Dedifferentiated amniotic fluid mesenchymal stem cell (primary cell): ENCODE results near the gene NPPA.
A peak's percentile ranks its signal among the peaks of the same experiment; 100 is the strongest.

Experiments
- DNase-seq: peaks from one replicate; pipeline ENCODE4 v3.0.0-alpha.2; 2016; ENCODE audit errors: extremely low spot score

Gene NPPA

DNA sequence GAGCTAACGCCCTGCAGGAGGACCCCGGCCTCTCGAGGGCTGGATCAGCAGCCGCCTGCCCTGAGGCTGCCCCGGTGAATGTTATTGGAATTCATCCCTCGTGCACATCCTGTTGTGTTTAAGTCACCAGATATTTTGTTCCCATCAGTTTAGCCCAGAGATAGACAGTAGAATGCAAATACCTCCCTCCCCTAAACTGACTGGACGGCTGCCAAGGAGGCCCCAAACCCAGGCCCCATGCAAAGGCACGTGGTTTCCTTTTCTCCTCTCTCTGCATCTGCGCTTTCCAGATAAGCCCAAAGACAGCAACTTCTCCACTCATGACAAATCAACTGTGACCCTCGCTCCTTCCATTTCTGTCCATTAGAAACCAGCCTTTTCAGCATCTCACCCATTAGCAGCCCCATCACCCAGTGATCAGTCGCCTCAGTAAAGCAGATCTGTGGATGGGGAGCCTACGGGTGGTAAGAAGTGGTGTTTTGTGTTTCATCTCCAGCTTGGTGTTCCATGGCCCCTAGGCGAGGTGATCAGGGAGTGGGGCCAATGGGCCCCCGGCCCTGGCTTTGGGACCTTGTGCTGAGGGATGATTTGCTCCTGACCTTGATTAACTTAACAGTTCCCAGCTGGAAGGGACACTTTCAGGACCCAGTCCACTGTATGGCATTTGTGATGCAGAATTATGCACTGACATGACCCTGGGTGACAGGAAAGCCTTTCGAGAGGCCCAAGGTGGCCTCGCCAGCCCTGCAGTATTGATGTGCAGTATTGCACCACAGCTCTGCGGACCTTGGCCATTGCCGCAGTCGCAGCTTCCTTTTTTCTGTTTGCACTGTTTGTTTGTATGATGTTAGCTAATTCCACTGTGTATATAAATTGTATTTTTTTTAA is 5.2 kb downstream of the NPPA start:
- no peak for DNase-seq

DNA sequence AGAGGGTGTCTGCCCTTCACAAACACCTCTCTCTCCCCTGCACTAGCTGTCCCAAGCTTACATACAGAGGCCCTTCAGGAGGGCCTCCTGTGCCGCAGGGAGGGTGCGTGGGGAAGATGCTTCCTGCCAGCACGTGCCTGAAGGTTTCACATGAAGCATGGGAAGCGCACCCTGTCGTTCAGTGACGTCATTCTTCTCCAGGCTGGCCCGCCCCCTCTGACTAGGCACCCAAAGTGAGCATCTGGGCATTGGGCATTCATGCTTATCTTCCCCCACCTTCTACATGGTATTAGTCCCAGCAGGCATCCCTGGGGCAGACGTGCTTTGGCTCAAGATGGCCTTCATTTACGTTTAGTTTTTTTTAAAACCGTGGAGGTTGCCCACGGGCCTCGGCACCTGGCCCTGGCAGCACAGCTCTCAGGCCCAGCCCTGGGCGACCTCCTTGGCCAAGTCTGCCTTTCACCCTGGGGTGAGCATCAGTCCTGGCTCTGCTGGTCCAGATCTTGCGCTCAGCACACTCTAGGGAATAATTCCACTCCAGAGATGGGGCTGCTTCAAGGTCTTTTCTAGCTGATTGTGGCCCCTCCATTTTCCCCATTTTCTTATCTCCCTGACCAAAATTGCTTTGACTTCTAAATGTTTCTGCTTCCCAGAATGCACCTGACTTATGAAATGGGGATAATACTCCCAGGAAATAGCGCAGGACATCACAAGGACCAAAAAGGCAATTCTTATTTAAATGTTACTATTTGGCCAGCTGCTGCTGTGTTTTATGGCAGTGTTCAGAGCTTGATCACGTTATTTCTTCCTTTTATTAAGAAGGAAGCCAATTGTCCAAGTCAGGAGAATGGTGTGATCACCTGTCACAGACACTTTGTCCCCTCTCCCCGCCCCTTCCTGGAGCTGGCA is 6.1 kb downstream of the NPPA start:
- DNase-seq, result no peak

DNA sequence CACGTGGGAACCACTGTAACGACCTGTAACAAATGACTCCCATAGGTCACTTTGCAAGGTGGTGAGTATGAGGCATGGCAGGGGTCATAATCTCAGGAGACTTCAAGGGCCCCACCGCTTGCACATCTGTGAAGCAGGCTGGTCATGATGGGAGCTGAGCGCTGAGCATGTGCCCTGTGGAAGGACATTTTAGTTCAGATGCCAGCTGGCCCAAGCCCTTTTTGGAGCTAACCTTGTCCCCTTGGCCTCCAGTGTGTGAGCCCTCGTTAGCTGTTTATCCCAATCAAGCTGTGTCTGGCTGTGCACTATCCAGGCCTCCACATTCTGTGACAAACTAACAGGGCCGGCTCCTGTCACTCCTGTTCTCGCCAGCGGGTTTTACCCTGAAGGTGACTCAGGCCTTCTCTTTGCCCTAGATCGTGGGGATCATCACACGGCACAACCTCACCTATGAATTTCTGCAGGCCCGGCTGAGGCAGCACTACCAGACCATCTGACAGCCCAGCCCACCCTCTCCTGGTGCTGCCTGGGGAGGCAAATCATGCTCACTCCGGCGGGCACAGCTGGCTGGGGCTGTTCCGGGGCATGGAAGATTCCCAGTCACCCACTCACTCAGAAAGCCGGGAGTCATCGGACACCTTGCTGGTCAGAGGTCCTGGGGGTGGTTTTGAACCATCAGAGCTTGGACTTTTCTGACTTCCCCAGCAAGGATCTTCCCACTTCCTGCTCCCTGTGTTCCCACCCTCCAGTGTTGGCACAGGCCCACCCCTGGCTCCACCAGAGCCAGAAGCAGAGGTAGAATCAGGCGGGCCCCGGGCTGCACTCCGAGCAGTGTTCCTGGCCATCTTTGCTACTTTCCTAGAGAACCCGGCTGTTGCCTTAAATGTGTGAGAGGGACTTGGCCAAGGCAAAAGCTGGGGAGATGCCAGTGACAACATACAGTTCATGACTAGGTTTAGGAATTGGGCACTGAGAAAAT is 7.6 kb downstream of the NPPA start:
- no peak for DNase-seq

DNA sequence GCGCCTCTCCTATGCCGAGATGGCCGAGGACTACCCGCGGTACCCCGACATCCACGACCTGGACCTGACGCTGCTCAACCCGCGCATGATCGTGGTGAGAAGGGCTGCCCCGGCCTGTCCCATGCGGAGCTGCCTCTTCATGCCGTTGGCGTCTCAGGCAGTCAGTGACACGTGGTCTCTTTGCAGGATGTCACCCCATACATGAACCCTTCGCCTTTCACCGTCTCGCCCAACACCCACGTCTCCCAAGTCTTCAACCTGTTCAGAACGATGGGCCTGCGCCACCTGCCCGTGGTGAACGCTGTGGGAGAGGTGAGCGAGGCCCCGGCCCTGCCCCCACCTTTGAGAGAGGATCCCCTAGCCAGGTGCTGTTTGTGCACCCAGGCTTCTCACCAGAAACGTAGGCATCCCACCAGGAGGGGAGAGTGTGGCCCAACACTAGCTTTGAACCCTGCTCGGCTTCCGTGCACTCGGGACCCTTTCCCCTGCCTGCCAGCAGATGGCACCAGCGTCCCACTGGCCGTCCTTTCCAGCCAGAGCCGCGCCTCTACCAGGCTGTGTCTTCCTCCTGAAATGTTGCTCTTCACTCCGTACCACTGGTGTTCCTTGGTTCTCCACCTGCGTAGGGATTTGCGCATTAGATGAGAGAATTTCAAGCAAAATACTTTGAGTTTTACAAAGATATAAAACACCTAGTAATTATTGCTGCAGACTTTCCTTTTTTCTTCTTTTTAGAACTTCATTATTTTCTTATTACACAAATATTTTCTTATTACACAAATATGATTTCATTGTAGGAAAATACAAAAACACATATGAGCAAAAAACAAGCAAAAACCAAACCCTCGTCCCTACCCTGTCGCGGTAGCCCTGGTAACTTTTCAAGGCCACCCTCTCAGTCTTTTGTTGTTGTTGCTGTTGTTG is 9.0 kb downstream of the NPPA start:
- DNase-seq, result peak; percentile 40

DNA sequence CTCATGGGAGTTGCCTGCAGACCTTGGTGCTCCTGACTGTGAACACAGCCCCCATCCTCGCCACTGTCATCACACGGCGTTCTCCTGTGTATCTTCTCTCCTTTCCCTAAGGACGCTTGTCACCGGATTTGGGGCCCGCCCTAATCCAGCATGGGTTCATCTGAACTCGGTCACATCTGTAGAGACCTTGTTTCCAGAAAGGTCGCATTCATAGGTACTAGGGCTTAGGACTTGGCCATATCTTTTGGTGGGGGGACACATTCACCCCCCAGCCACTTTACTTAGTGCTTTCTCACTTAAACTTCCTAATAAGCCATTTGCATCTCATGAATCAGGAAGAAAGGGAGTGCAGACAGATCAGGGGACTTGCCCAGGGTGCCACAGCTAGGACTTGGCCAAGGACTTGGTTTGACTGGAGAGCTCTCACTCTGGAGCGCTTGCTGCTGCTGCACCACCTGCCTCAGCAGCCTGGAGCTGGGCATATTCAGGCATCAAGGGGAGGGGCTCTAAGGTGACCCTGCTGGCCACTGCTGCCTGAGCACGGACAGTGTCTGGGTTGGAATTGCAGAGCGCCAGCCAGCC is 9.7 kb downstream of the NPPA start:
- DNase-seq, result no peak

DNA sequence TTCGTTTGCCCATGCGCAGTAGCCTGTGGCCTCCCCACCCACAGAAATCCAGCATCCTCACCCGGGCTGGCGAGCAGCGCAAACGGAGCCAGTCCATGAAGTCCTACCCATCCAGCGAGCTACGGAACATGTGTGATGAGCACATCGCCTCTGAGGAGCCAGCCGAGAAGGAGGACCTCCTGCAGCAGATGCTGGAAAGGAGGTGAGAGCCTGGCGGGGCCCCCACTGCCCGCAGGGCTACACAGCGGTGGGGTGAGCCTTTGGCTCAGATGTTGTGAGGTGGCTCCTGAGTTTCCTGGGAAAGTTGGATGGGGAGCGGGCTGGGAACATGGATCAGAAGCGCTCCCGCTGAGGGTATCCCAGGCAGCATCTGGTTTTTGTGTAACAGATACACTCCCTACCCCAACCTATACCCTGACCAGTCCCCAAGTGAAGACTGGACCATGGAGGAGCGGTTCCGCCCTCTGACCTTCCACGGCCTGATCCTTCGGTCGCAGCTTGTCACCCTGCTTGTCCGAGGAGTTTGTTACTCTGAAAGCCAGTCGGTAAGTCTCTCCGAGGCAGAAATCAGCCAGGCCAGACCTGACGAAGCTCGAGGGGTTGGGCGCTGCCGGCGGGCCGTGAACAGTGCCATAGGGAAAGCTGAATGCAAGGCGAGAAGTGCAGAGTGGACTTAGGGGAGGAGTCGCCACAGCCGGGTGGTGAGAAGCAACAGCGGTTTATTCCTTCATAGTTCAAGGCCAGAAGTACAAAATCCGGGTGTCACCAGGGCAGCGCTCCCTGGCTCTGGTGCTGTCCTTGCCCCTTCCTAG is 10.4 kb downstream of the NPPA start:
- DNase-seq, result no peak

DNA sequence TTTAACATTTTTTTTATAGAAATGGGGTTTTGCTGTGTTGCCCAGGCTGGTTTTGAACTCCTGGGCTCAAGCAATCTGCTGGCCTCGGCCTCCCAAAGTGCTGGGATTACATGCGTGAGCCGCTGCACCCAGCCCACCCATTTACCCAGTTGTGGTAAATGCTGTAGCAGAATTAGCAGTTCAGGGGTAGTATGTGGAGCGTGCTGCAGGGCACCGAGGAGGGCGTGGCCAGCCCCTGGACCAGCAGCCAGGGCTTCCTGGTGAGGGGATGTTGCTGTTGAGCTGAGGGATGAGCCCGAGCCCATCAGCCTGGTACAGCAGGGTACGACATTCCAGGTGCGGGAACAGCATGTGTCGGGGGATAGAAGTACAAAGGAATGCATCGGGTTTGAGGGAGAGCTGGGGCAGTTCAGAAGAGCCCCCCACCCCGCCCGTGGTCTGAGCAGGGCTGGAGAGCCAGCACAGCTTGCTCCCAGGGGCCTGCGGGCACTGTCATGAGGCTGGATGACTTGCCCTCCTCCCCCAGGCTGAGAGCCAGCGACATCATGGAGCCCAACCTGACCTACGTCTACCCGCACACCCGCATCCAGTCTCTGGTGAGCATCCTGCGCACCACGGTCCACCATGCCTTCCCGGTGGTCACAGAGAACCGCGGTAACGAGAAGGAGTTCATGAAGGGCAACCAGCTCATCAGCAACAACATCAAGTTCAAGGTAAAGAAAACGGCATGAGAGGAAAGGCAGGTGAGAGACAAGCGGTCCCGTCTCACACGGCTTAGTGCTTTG is 11.9 kb downstream of the NPPA start:
- DNase-seq, result no peak

DNA sequence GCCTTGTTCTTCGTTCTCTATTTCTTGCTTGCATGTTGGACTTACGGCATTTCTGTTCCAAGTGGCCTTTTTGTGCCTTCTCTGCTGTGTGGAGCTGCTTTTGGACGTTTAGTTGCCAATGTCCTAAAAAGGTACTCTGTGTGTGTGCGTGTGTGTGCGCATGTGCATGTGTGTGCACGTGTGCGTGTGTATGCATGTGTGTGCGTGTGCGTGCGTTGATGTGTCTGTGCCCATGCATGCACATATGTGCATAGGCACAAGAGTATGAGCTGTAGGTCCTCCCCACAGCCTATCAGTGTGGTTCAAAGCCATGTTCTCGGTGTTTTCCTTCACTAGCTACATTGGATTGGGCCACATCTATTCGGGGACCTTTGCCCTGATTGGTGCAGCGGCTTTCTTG is 13.7 kb downstream of the NPPA start:
- DNase-seq, result no peak

DNA sequence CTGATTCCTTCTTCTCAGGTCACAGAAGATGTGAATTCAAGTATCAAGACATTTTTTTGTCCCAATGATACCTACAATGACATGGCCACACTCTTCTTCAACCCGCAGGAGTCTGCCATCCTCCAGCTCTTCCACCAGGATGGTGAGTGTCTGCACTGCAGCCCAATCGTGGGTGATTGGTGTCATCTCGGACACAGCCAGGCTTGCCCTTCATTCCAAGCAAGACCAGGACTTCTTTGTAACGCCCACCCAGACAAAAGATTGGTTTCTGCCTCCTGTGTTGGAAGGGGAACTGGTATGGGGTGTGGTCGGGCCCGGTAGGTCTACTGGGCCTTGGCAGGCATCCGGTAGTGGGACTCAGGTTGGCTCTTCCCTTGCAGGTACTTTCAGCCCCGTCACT is 14.1 kb downstream of the NPPA start:
- no peak for DNase-seq

DNA sequence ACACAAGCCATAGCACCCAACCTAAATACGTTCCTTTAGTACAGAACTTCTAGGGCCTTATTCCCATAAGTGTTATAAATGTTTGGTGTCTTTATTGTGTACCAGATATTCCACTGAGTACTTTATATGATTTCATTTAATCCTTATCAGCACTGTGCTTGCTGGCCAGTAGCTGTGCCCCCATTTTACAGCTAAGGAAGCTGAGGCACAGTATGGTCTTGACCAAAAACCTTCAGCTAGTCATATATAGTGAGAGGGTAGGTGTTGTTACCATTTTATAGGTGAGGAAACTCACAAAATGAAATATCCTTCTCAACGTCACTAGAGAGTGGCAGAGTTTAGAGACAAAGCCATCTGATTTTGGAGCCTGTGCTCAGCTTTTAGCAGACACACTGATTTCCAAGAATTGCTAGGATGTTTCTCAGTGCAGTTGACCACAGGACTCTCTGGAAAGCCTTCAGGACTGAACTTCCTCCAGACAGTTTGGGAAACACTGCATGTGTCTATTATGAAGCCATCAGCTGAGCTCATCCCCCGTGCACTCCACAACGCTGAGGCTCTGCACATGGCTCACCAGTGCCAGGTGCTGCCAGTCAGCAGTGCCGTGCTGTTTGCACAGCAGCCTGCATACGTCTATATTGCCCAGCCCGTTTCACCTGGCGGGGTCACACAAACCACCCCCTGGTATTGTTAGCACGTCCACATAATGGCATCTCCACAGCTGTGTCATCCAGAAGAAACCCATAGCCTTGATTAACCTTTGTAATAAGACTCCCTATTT is 15.4 kb downstream of the NPPA start:
- DNase-seq, result no peak

DNA sequence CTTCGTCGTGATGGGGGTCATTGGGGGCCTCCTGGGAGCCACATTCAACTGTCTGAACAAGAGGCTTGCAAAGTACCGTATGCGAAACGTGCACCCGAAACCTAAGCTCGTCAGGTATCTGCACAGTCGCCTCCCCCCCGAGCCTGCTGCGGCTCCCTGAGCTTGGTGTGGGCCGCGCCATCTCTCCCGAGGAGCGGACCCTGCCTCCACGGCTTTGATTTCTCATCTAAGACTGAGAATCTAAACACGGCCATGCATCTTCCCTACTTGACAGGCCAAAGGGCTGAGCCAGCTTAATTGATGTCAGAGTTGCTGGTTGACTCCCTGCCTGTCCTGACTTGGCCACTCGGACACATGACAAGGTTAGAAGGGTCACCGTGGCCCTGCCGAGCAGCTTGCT is 19.1 kb downstream of the NPPA start:
- DNase-seq, result no peak

DNA sequence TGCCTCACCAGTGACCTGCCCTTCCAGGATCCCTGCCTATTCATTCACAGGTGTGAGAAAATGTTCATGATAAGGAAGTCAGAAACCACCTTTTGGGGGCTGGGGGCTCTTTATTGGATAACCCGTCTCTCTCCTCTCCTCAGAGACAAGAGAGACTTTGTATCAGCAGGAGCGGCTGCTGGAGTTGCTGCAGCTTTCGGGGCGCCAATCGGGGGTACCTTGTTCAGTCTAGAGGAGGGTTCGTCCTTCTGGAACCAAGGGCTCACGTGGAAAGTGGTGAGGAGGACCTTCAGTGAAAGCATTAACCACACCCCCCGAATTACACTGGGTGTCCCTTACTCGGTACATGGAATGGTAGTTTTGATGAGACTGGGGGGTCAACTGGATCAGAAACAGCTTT is 20.6 kb downstream of the NPPA start:
- no peak for DNase-seq

DNA sequence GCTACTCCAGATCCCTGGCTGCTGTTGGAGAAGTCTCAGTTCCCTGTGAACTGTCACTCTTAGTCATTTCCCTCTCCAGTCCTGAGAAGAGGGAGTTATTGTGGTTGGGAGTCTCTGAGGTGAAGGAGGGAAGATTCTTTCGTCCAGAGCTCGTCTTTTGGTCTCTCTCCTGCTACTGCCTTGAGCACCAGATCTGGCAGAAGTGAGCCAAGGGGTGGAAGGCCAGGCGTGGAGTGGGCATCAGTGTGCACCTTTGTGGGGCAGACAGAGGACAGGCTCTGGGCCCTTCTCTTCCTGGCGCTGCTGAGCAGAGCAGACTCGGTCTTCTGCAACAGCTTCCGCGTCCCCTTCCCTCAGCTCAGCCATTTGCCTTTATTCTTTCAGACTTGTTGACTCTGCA is 22.5 kb downstream of the NPPA start:
- no peak for DNase-seq

DNA sequence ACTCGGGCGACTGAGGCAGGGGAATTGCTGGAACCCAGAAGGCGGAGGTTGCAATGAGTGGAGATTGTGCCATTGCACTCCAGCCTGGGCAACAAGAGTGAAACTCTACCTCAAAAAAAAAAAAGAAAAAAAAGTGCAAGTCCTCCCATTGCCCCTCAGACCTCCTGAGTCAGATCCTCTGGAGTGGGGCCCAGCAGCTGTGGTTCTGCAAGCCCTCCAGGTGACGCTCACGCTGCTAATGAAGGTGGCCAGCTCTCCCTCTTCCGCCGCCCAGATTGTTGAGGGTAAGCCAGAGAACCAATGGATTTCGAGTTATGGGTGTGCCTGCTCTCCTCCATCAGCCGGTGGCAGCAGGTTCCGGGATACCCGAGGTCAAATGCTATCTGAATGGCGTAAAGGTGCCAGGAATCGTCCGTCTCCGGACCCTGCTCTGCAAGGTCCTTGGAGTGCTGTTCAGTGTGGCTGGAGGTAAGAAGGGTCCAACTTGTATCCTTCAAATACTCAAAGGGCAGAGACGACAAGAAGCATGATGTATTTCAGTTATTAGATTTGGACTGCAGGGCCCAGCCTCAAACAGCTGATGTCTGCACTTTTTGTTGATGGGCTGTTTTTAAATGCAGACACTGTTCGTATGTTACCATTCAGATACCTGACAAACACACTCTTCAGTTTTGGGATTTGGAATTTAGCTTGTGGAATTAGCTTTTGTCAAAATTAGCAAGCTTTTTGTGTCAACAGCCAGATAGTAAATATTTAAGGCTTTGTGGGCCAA is 24.0 kb downstream of the NPPA start:
- no peak for DNase-seq

DNA sequence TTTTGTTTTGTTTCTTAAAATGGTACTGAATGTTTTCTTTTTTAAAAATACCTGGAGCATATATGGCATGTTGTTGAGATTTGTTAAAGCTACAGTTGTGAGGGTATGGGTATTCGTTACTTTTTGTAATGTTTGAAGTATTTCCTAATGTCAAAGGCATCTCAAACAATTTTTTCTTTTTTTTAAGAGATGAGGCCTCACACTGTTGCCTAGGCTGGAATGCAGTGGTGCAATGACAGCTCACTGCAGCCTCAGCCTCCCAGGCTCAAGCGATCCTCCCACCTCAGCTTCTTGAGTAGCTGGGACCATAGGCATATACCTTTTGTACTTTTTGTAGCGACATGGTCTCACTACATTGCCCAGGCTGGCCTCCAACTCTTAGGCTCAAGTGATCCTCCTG is 25.5 kb downstream of the NPPA start:
- no peak for DNase-seq

DNA sequence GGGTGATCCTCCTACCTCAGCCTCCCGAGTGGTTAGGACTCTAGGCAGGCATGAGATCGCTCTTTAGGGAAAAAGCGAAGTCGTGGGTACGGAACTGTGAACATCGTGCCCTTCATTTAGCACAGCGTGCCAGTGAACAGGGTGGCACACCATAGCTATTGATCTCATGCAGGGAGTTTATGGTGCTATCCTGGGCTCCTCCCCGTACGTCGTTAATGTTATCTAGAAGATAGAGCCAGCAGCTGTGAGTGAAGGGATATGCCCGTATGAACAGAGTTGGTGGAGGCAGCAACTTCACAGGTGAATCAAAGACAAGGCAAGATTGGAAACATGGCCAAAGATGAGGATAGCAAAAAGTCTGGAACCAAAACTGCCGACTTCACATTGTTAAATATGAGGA is 30.4 kb downstream of the NPPA start:
- no peak for DNase-seq

DNA sequence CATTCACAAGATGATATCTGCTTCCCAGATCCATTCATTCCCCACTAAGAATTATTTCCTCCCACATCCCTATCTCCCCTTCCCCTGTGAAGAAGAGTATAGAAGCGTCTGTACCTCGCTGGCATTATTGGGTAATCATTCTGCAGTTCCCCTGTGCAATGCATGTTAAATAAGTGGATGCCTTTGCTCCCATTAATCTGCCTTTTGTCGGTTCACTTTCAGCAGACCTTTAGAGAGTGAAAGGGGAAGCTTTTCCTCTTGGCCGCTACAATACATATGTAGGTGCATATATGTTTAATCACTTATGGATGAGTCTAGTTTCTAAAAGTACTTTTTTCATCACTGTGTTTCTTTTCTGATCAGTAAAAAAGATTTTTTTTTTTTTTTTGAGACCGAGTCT is 34.6 kb downstream of the NPPA start:
- no peak for DNase-seq
